HepG2 (cell line): ENCODE measurements around the gene PELI1. TPM values are rescaled to one million over a fixed set of nuclear protein-coding genes. Genes with fewer than 3 reads are reported as not detected.
A peak's percentile ranks its signal among the peaks of the same experiment; 100 is the strongest.

Experiments
- ETV5 ChIP-seq: IDR thresholded peaks from 2 replicates; pipeline ENCODE4 v1.6.1; 2018; ENCODE audit warnings: missing biosample characterization, missing genetic modification reagents, inconsistent platforms, borderline replicate concordance
- MAFF ChIP-seq: IDR thresholded peaks from 2 replicates; pipeline ENCODE4 v1.6.1; 2011; ENCODE audit warnings: low read depth, low read length, improper control_type of control experiment
- PTBP1 ChIP-seq: fragments of 200-400 bp; formaldehyde crosslinking; IDR thresholded peaks from 2 replicates; pipeline ENCODE4 v1.6.1; 2018; ENCODE audit warnings: low read length, low read depth; ENCODE audit not compliant: poor library complexity, severe bottlenecking
- SMC3 ChIP-seq: IDR thresholded peaks from 2 replicates; pipeline ENCODE4 v1.6.1; 2011; ENCODE audit warnings: low read length, improper control_type of control experiment
- SP5 ChIP-seq: IDR thresholded peaks from 2 replicates; pipeline ENCODE4 v1.6.1; 2016; ENCODE audit warnings: low read depth, borderline replicate concordance
- ZNF776 ChIP-seq: sonication (generic); formaldehyde crosslinking; IDR thresholded peaks from 2 replicates; pipeline ENCODE4 v1.4.0; 2020; ENCODE audit warnings: mild to moderate bottlenecking, missing genetic modification reagents
- polyA plus RNA-seq, 8 experiments: library from polyadenylated mRNA; depleted of rRNA in 3 of 8; stranded (reverse) in 7 of 8; unstranded in 1 of 8; fragments of >200 nt; fragmentation: Illumina TruSeq in 4 of 8; extraction: Trizol in 4 of 8; gene quantifications; 2 replicates each; pipeline versions ENCODE4 v1.2.1 to v1.2.3, GENCODE V29; 2011 to 2016; ENCODE audit warnings: low read depth in 4 of 8, missing spikeins in 1 of 8, mixed read lengths in 1 of 8; ENCODE audit not compliant: insufficient read depth in 1 of 8
- total RNA-seq, 5 experiments: library from RNA; depleted of rRNA; stranded (reverse); fragments of >200 nt; fragmentation: Illumina TruSeq; extraction: Trizol; gene quantifications; 2 replicates each; pipeline ENCODE4 v1.2.3, GENCODE V29; 2016; ENCODE audit warnings: low read depth in 1 of 5
- TF ChIP-seq, protein P1 (sequence below): sonication (generic); formaldehyde crosslinking; IDR thresholded peaks from 2 replicates; pipeline ENCODE4 v1.5.1; 2020; ENCODE audit warnings: mild to moderate bottlenecking, missing genetic modification reagents
- TF ChIP-seq, protein P2 (sequence below): sonication (generic); formaldehyde crosslinking; IDR thresholded peaks from 2 replicates; pipeline ENCODE4 v1.9.0; 2021; ENCODE audit warnings: mild to moderate bottlenecking, missing genetic modification reagents
- TF ChIP-seq, protein P3 (sequence below): sonication (generic); formaldehyde crosslinking; IDR thresholded peaks from 2 replicates; pipeline ENCODE4 v1.4.0; 2020; ENCODE audit warnings: missing genetic modification reagents, low read depth, mild to moderate bottlenecking, borderline replicate concordance
- TF ChIP-seq, protein P4 (sequence below): sonication (generic); formaldehyde crosslinking; IDR thresholded peaks from 2 replicates; pipeline ENCODE4 v1.4.0; 2020; ENCODE audit warnings: missing genetic modification reagents
- TF ChIP-seq, protein P5 (sequence below): IDR thresholded peaks from 2 replicates; pipeline ENCODE4 v1.6.1; 2016; ENCODE audit warnings: missing biosample characterization, missing genetic modification reagents, low read depth
- TF ChIP-seq, protein P6 (sequence below): sonication (generic); formaldehyde crosslinking; IDR thresholded peaks from 2 replicates; pipeline ENCODE4 v1.5.0; 2020; ENCODE audit warnings: mild to moderate bottlenecking, missing genetic modification reagents

Gene PELI1
- total and polyA plus RNA-seq, 2 of the 13 experiments (the other 11 are each of a cell fraction or from before 2014, with no cell fraction given) = 12.5 to 16.2 TPM

DNA sequence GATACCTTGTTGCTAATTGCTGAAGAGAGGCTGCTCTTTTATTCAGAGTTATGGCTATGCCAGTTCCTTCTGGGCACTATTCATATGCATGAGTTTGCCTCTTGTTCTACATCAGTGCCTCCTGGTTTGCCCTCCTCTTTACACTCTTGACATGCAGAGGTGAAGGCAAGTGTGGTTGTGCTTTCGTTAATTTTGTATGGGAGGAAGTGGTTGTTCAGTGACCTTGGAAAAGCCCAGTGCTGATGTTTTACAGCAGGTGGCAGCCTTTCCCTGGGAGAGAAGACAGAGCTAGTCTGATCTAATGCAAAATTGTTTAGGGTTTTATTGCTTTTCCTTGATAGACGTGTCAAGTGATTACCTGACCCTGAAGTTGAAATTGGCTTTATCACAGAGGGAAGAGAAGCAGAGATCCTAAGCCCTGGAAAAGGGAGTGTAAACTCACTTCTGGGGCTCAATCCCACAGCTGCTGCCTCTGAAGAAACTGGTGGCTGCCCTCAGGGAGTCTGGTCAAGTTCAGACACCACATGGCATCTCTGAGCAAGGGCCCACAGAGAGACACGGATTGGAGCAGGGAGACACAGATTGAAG lies 94.5 kb downstream of the PELI1 start (continued):
- TF ChIP-seq, protein P1, sequence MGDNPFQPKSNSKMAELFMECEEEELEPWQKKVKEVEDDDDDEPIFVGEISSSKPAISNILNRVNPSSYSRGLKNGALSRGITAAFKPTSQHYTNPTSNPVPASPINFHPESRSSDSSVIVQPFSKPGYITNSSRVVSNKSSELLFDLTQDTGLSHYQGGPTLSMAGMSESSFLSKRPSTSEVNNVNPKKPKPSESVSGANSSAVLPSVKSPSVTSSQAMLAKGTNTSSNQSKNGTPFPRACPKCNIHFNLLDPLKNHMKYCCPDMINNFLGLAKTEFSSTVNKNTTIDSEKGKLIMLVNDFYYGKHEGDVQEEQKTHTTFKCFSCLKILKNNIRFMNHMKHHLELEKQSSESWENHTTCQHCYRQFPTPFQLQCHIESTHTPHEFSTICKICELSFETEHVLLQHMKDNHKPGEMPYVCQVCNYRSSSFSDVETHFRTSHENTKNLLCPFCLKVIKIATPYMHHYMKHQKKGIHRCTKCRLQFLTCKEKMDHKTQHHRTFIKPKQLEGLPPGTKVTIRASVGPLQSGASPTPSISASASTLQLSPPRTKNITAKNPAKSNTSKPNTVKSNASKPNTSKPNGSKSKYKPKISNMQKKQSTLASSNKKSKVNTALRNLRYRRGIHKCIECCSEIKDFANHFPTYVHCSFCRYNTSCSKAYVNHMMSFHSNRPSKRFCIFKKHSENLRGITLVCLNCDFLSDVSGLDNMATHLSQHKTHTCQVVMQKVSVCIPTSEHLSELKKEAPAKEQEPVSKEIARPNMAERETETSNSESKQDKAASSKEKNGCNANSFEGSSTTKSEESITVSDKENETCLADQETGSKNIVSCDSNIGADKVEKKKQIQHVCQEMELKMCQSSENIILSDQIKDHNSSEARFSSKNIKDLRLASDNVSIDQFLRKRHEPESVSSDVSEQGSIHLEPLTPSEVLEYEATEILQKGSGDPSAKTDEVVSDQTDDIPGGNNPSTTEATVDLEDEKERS (CRISPR knock-in tag) = no peak
- TF ChIP-seq, protein P2, sequence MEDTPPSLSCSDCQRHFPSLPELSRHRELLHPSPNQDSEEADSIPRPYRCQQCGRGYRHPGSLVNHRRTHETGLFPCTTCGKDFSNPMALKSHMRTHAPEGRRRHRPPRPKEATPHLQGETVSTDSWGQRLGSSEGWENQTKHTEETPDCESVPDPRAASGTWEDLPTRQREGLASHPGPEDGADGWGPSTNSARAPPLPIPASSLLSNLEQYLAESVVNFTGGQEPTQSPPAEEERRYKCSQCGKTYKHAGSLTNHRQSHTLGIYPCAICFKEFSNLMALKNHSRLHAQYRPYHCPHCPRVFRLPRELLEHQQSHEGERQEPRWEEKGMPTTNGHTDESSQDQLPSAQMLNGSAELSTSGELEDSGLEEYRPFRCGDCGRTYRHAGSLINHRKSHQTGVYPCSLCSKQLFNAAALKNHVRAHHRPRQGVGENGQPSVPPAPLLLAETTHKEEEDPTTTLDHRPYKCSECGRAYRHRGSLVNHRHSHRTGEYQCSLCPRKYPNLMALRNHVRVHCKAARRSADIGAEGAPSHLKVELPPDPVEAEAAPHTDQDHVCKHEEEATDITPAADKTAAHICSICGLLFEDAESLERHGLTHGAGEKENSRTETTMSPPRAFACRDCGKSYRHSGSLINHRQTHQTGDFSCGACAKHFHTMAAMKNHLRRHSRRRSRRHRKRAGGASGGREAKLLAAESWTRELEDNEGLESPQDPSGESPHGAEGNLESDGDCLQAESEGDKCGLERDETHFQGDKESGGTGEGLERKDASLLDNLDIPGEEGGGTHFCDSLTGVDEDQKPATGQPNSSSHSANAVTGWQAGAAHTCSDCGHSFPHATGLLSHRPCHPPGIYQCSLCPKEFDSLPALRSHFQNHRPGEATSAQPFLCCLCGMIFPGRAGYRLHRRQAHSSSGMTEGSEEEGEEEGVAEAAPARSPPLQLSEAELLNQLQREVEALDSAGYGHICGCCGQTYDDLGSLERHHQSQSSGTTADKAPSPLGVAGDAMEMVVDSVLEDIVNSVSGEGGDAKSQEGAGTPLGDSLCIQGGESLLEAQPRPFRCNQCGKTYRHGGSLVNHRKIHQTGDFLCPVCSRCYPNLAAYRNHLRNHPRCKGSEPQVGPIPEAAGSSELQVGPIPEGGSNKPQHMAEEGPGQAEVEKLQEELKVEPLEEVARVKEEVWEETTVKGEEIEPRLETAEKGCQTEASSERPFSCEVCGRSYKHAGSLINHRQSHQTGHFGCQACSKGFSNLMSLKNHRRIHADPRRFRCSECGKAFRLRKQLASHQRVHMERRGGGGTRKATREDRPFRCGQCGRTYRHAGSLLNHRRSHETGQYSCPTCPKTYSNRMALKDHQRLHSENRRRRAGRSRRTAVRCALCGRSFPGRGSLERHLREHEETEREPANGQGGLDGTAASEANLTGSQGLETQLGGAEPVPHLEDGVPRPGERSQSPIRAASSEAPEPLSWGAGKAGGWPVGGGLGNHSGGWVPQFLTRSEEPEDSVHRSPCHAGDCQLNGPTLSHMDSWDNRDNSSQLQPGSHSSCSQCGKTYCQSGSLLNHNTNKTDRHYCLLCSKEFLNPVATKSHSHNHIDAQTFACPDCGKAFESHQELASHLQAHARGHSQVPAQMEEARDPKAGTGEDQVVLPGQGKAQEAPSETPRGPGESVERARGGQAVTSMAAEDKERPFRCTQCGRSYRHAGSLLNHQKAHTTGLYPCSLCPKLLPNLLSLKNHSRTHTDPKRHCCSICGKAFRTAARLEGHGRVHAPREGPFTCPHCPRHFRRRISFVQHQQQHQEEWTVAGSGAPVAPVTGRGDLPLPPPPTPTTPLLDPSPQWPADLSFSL (CRISPR knock-in tag) = no peak; the same call in 1 of the 2 replicates
- TF ChIP-seq, protein P3, sequence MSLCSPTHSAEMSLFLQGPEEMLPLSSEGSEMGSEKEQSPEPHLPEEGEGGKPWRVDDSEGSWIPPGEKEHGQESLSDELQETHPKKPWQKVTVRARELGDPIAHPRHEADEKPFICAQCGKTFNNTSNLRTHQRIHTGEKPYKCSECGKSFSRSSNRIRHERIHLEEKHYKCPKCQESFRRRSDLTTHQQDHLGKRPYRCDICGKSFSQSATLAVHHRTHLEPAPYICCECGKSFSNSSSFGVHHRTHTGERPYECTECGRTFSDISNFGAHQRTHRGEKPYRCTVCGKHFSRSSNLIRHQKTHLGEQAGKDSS (CRISPR knock-in tag) = no peak
- TF ChIP-seq ZNF776 (CRISPR knock-in tag) = no peak
- TF ChIP-seq SMC3 = peak; percentile 96
- TF ChIP-seq, protein P4, sequence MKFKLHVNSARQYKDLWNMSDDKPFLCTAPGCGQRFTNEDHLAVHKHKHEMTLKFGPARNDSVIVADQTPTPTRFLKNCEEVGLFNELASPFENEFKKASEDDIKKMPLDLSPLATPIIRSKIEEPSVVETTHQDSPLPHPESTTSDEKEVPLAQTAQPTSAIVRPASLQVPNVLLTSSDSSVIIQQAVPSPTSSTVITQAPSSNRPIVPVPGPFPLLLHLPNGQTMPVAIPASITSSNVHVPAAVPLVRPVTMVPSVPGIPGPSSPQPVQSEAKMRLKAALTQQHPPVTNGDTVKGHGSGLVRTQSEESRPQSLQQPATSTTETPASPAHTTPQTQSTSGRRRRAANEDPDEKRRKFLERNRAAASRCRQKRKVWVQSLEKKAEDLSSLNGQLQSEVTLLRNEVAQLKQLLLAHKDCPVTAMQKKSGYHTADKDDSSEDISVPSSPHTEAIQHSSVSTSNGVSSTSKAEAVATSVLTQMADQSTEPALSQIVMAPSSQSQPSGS (CRISPR knock-in tag) = peak; percentile 19; the same call in 1 of the 2 replicates
- no peak for TF ChIP-seq MAFF
- no peak for TF ChIP-seq PTBP1
- TF ChIP-seq, protein P5, sequence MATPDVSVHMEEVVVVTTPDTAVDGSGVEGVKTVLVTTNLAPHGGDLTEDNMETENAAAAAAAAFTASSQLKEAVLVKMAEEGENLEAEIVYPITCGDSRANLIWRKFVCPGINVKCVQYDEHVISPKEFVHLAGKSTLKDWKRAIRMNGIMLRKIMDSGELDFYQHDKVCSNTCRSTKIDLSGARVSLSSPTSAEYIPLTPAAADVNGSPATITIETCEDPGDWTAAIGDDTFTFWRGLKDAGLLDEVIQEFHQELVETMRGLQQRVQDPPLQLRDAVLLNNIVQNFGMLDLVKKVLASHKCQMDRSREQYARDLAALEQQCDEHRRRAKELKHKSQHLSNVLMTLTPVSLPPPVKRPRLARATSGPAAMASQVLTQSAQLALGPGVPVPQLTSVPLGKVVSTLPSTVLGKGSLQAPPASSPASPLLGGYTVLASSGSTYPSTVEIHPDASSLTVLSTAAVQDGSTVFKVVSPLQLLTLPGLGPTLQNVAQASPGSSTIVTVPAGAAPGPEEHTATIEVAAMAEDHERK (CRISPR knock-in tag) = no peak
- no peak for TF ChIP-seq SP5 (CRISPR knock-in tag)
- TF ChIP-seq, protein P6, sequence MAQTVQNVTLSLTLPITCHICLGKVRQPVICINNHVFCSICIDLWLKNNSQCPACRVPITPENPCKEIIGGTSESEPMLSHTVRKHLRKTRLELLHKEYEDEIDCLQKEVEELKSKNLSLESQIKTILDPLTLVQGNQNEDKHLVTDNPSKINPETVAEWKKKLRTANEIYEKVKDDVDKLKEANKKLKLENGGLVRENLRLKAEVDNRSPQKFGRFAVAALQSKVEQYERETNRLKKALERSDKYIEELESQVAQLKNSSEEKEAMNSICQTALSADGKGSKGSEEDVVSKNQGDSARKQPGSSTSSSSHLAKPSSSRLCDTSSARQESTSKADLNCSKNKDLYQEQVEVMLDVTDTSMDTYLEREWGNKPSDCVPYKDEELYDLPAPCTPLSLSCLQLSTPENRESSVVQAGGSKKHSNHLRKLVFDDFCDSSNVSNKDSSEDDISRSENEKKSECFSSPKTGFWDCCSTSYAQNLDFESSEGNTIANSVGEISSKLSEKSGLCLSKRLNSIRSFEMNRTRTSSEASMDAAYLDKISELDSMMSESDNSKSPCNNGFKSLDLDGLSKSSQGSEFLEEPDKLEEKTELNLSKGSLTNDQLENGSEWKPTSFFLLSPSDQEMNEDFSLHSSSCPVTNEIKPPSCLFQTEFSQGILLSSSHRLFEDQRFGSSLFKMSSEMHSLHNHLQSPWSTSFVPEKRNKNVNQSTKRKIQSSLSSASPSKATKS (CRISPR knock-in tag) = no peak
- peak; percentile 47; the same call in 1 of the 2 replicates for TF ChIP-seq ETV5 (CRISPR knock-in tag)
